Measurements from ENCODE around the gene PLD1. TPM values are rescaled to one million over a fixed set of nuclear protein-coding genes. Genes with fewer than 3 reads are reported as not detected.

PLD1 gene
- total and polyA plus RNA-seq, 10 donors, result 3.0 to 75.2 (median 54.0) TPM

DNA sequence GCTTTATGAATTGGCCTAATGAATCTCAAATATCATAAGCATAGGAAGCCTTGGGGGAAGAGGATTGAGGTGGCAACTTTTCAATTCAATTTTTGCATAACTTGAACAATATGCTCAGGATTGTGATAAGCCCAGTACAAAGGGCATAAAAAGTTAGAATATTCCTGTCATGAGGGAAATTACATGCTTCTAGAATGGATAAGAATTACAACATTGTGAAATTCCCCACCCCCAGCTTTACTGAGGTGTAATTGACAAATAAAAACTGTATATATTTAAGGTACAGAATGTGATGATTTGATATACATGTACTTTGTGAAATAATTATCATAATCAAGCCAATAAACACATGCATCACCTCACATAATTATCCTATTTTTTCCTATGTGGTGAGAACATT, 217.5 kb downstream of the PLD1 start:
- no peak overlapping the region for H3K27ac ChIP-seq
- TF ChIP-seq POLR2AphosphoS5 (IDR thresholded peaks at IDR 0.05), result no peak
- TF ChIP-seq POLR2A (IDR thresholded peaks at IDR 0.05), result no peak
- TF ChIP-seq, protein P1, sequence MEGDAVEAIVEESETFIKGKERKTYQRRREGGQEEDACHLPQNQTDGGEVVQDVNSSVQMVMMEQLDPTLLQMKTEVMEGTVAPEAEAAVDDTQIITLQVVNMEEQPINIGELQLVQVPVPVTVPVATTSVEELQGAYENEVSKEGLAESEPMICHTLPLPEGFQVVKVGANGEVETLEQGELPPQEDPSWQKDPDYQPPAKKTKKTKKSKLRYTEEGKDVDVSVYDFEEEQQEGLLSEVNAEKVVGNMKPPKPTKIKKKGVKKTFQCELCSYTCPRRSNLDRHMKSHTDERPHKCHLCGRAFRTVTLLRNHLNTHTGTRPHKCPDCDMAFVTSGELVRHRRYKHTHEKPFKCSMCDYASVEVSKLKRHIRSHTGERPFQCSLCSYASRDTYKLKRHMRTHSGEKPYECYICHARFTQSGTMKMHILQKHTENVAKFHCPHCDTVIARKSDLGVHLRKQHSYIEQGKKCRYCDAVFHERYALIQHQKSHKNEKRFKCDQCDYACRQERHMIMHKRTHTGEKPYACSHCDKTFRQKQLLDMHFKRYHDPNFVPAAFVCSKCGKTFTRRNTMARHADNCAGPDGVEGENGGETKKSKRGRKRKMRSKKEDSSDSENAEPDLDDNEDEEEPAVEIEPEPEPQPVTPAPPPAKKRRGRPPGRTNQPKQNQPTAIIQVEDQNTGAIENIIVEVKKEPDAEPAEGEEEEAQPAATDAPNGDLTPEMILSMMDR (IDR thresholded peaks at IDR 0.05 in 8 of 11, conservative IDR thresholded peaks at IDR 0.05 in 3 of 11), result no peak
- H3K4me1 ChIP-seq, result no peaks in the 10 kb centered on the region
- H3K36me3 ChIP-seq, result no peaks in the 10 kb centered on the region
- no peaks in the 10 kb centered on the region for H3K27me3 ChIP-seq (replicated peaks in 1 of 7)
- intact Hi-C loops (cut with DNase I; ENCODE audit: low total_unique reads), result no loop called here
- no peak overlapping the region for H3K4me3 ChIP-seq
- no peaks in the 10 kb centered on the region for H3K9me3 ChIP-seq
- DNase-seq, result no peak

DNA sequence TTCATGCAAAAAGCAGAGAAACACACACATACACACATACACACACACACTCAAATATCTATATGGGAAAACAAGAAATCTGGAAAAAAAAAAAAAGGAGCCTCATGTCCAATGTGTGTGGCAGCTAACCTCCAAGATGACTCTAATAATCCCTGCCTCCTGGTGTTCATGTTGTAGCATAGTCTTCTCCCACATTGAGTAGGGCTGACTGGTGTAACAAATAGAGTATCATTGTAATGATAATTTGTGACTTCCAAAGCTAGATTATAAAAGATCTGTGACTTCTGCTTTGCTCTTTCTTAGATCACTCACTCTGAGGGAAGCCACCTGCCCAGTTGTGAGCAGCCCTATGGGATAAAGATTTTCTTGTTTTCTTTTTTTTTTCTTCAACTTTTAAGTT, 219.2 kb downstream of the PLD1 start:
- Histone ChIP-seq H3K36me3 (no peaks in the 10 kb centered on the region), H3K4me1 (no peaks in the 10 kb centered on the region), H3K27ac (no peak overlapping the region), H3K4me3 (no peak overlapping the region), H3K27me3 (replicated peaks in 1 of 7) (no peaks in the 10 kb centered on the region), H3K9me3 (no peaks in the 10 kb centered on the region)
- TF ChIP-seq, protein P1 (IDR thresholded peaks at IDR 0.05 in 8 of 11, conservative IDR thresholded peaks at IDR 0.05 in 3 of 11), result no peak
- TF ChIP-seq POLR2AphosphoS5 (IDR thresholded peaks at IDR 0.05), result no peak
- TF ChIP-seq POLR2A (IDR thresholded peaks at IDR 0.05), result no peak
- intact Hi-C loops (cut with DNase I; ENCODE audit: low total_unique reads), result no loop called here
- no peak for DNase-seq

DNA sequence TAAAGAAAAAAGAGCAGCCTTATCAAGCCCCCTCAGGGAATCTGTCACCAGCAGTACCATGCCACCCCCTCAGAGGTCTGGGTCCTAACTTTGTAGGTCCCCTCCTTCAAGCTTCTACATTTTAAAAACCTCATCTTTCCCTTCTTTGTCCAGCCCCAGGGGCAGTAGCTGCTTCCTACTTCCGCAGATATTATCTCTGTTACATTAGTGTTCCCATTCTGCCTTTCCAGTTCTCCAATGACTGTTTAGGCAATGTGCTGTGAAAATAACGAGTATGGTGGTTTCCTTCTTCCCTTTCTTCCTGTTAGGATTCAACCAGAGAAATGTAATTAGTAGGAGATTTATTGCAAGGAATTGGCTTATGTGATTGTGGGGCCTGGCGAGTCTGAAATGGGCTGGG, 224.0 kb downstream of the PLD1 start:
- H3K9me3 ChIP-seq, result no peaks in the 10 kb centered on the region
- H3K27me3 ChIP-seq (replicated peaks in 1 of 7), result no peaks in the 10 kb centered on the region
- H3K36me3 ChIP-seq, result no peaks in the 10 kb centered on the region
- WGBS, 5 donors, result 67 to 79% (median 73%) methylated on average over 3 of the region's 3 CpGs
- TF ChIP-seq POLR2AphosphoS5 (IDR thresholded peaks at IDR 0.05) (no peak), POLR2A (IDR thresholded peaks at IDR 0.05) (no peak)
- TF ChIP-seq, protein P1 (IDR thresholded peaks at IDR 0.05 in 8 of 11, conservative IDR thresholded peaks at IDR 0.05 in 3 of 11), result no peak
- H3K4me1 ChIP-seq, result no peaks in the 10 kb centered on the region
- intact Hi-C loops (cut with DNase I; ENCODE audit: low total_unique reads), result no loop called here
- DNase-seq, result no peak
- no peak overlapping the region for H3K4me3 ChIP-seq
- H3K27ac ChIP-seq, result no peak overlapping the region

DNA sequence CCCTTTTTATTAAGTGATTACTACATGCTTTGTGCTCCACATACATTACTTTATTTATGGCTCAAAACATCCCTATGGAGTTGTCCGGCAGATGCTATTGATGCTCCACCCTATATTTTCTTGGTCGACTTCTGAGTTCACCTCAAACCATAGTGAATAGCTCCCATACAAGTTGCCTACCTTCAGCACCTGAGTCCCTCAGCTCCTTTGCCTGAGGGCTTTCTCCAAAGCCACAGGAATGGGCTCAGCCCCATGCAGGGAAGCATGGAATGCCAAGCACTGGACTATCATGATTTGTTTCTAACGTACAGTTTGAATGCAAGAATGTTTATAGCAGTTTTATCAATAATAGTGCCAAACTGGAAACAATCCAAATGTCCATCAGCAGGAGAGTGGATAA, 225.2 kb downstream of the PLD1 start:
- DNase-seq, result no peak
- no peaks in the 10 kb centered on the region for H3K4me1 ChIP-seq
- intact Hi-C loops (cut with DNase I; ENCODE audit: low total_unique reads), result no loop called here
- H3K4me3 ChIP-seq, result no peak overlapping the region
- no peaks in the 10 kb centered on the region for H3K36me3 ChIP-seq
- H3K9me3 ChIP-seq, result no peaks in the 10 kb centered on the region
- H3K27me3 ChIP-seq (replicated peaks in 1 of 7), result no peaks in the 10 kb centered on the region
- TF ChIP-seq POLR2AphosphoS5 (IDR thresholded peaks at IDR 0.05), result no peak
- no peak for TF ChIP-seq POLR2A (IDR thresholded peaks at IDR 0.05)
- TF ChIP-seq, protein P1 (IDR thresholded peaks at IDR 0.05 in 8 of 11, conservative IDR thresholded peaks at IDR 0.05 in 3 of 11), result no peak
- H3K27ac ChIP-seq, result no peak overlapping the region
- 83 to 98% (median 92%) methylated on average over 3 of the region's 3 CpGs for WGBS, 5 donors
